GM13977 (cell line): ENCODE results near the gene RADIL.

Experiments
- DNase-seq: peaks from one replicate; pipeline ENCODE4 v3.0.0; 2012; ENCODE audit warnings: low spot score
- in situ Hi-C: fragments of 300-500 bp; cut with MboI; formaldehyde crosslinking; loops from one replicate; pipeline ENCODE4 v1.12.0; 2022; ENCODE audit warnings: low sequenced_read_pairs, low pct_unique_long_range_greater_than_20kb, mixed read lengths, inconsistent platforms; ENCODE audit not compliant: unreplicated experiment
- TF ChIP-seq, protein P1 (sequence below): IDR thresholded peaks from 2 replicates; pipeline ENCODE4 v1.5.1; 2012; ENCODE audit warnings: mild to moderate bottlenecking, control low read depth; ENCODE audit not compliant: insufficient read depth; ENCODE audit errors: extremely low read depth, missing control alignments

The RADIL gene

DNA sequence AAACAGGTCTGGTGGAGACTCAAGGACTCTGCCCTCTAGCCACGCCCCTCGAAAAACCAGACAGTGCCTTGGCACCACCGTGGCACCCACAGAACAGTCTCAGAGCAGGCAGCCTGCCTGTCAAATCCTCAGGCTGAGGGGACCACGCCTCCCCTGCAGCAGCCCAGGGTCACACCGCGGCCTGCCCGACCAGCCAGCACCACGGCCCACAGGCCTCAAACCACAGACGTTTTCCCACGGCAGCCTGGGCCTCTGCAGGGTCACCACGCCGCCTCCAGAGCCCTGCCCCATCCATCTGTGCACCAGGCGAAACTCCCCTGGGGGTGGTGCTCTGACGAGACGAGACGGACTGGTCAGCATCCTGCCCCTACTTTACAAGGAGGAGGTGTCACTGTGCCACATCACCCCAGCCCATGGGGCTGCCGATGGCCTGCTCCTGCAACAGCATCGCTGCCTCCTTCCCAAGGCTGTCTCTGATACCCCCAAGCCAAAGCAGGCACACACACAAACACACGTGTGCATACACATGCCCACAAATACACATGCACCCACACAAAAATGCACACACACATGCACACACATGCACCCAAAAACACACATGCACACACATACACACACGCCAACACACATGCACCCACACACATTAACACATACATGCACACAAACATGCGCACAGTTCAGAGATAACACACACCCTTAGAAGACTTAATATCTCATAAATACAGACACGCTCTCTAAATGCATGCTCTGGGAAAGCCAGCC, 46.3 kb downstream of the RADIL start:
- no peak for DNase-seq
- in situ Hi-C loops, result loop anchor here (25.0 kb wide), 1 partner anchor 250 kb away; no protein-coding TSS in a partner anchor
- TF ChIP-seq, protein P1, sequence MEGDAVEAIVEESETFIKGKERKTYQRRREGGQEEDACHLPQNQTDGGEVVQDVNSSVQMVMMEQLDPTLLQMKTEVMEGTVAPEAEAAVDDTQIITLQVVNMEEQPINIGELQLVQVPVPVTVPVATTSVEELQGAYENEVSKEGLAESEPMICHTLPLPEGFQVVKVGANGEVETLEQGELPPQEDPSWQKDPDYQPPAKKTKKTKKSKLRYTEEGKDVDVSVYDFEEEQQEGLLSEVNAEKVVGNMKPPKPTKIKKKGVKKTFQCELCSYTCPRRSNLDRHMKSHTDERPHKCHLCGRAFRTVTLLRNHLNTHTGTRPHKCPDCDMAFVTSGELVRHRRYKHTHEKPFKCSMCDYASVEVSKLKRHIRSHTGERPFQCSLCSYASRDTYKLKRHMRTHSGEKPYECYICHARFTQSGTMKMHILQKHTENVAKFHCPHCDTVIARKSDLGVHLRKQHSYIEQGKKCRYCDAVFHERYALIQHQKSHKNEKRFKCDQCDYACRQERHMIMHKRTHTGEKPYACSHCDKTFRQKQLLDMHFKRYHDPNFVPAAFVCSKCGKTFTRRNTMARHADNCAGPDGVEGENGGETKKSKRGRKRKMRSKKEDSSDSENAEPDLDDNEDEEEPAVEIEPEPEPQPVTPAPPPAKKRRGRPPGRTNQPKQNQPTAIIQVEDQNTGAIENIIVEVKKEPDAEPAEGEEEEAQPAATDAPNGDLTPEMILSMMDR, result no peak

DNA sequence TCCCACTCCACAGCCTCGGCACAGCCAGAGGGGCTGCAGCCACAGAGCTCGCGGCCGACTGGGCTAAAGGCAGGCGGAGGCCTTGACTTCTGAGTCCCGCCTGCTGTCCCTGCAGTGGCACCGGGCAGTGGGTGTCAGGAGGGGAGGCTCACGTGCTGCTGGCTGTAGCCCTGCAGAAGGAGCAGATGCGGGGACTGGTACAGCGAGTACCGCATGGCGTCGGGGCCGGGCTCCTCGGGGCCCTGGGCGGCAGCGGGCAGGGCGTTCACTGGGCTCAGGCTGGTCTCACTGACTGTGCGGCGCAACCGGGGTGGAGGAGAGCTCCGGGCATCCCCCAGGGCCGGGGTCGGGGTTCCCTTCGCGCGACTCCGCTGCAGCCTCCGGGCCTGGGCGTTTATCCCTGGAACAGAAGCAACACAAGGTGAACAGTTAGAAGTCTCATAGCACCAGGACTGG, 47.3 kb downstream of the RADIL start:
- in situ Hi-C loops, result loop anchor here (25.0 kb wide), 1 partner anchor 251 kb away; no protein-coding TSS in a partner anchor
- TF ChIP-seq, protein P1, result no peak
- no peak for DNase-seq

DNA sequence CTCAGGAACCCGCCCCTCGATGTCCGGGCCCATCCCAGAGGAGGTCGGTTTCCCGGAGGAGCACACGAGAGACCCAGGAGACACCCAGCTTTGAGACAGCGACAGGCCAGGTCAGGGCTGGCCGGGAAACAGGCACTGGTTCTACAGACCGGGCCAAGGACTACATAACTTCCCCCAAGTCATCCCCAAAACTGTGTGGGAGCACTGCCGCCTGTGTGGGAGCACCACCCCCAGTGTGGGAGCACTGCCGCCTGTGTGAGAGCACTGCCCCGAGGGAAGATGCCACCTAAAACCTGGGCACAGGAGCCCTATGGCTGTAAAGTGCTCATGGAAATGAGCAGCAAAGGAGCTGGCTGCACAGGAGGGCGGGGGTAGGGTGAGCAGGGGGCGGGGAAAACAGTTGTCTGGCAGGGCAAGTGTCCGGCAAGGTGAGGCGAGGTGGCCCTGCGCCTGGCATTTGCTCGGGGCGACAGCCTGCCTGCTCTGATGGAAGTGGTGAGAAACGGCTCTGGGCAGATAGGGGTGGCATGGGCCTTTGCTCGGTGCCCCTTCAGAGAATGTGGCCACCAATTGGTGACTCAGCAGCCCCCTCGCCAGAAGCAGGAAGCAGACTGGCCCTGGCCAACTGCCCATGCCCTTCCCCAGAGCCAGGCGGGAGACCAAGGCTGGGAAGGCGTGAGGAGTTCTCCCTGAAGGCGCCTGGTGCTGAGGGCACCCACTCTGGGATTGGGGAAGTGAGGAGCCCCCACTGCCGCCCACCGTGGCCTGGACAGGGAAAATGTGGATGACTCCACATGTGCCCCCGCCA, 47.9 kb downstream of the RADIL start:
- DNase-seq, result no peak
- in situ Hi-C loops, result loop anchor here (25.0 kb wide), 1 partner anchor 252 kb away; no protein-coding TSS in a partner anchor
- TF ChIP-seq, protein P1, result no peak

DNA sequence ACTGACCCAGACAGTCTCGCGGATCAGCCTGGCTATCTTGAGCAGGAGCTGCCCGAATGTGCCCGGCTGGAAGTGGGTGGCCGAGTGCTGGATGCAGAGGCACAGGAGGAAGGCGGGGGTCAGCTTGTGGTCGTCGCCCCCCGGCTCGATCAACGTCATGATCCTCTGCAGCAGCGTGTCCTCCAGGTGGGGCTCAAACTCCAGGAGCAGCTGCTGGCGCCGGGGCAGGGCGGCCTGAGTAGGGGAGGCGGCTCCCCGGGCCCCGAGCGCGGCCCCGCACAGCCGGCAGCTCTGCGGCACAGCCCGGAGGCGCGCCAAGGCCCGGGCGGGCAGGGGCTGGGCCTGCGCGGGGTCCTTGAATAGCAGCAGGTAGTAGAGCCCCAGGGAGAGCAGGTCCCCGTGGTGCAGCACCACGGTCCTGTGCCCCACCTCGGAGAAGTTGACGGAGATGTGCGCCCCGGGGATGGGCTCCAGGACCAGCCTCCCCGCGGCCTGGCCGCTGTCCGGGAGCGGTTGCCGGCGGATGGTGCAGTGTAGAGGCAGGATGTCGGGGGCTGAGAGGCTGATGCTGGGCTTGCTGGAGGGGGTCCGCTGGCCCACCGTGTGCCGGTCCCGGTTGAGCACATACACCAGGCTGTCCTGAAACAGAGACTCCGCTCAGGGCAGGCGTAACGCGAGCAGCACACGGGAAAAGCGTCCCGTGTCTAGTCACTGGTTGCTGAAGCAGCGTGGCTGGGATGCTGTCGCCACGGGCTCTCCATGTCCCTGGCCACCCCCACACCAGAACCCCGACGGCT, 48.7 kb downstream of the RADIL start:
- in situ Hi-C loops, result loop anchor here (25.0 kb wide), 1 partner anchor 253 kb away; no protein-coding TSS in a partner anchor
- TF ChIP-seq, protein P1, result no peak
- DNase-seq, result no peak

DNA sequence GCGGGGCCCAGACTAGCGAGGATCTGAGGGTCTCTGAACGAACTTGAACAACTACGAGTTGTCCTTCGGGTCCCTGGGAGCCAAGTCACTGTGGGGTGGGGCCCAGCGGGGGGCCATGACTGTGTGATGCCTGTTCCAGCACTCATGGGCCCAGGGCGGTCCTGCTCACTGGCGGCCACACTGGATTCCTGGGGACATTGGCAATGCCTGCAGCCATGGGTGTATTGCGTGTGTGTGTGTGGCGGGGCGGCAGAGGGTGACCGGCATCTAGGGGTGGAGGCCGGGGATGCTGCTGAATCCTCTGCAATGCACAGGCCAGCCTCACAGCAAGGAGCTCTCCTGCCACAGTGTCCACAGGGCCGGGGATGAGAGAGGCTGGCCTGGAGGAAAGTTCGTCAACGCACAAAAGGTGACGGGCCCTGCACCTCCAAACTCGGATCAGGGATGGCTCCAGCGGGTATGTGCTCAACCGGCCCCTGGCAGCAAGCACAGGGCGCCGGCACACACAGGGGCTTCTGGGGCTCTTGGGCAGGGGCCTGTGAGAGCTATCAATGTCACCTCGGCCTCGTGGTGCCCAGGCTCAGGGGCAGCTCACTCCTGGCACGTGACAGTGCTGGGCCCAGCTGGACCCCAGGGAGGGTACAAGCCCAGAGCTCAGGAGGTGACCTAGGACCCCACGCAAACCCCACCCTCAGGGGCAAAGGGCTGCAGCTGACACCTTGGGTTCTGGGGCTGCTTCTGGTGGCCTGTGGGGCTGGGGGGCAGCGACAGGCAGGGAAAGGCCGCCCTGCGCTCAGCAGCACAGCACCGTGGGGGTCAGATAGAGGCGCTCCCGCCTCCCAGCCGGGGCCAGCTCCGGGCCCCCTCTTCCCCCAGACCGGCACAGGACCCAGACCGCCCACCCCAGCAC, 49.6 kb downstream of the RADIL start:
- TF ChIP-seq, protein P1, result no peak
- DNase-seq, result no peak
- in situ Hi-C loops, result loop anchor here (25.0 kb wide), 1 partner anchor 253 kb away; no protein-coding TSS in a partner anchor
